Lower leg skin (tissue), 4 donors: Measurements from ENCODE around the gene DYNC1I1. TPM values are rescaled to one million over a fixed set of nuclear protein-coding genes. Genes with fewer than 3 reads are reported as not detected.

Experiments used
- DNase-seq, 2 donors: peaks; one replicate each; pipeline ENCODE4 v3.0.0-alpha.2; 2019; ENCODE audit warnings: low spot score in 2 of 2
- H3K4me3 ChIP-seq: fragments of 200-600 bp; sonication (generic); 2 replicates; pipeline ENCODE4 v1.5.1; 2017; ENCODE audit warnings: mild to moderate bottlenecking, low read depth; ENCODE audit not compliant: poor library complexity, severe bottlenecking
- POLR2A ChIP-seq, 2 donors: fragments of 450-650 bp; IDR thresholded peaks; one replicate each; pipeline ENCODE4 v1.6.1; 2016 to 2017; ENCODE audit warnings: antibody characterized with exemption in 2 of 2, mild to moderate bottlenecking in 1 of 2, moderate library complexity in 1 of 2
- WGBS, 2 donors: methylation state at CpG; one replicate each; pipeline ENCODE4 v1.1.5; 2018; 5-methylcytosine and 5-hydroxymethylcytosine counted together
- intact Hi-C: fragments of 100-400 bp; cut with DNase I; formaldehyde crosslinking; loops from one replicate; pipeline ENCODE4 v1.15.0; 2023; ENCODE audit warnings: low total_unique reads
- total RNA-seq, 4 donors: library from RNA; depleted of rRNA; stranded (reverse); fragments of >200 nt; gene quantifications; one replicate each; pipeline ENCODE4 v1.1.0, GENCODE V29; 2016
- TF ChIP-seq, protein P1 (sequence below), 3 donors: fragments of 450-650 bp; IDR thresholded peaks; one replicate each; pipeline ENCODE4 v1.5.1; 2016; ENCODE audit warnings: antibody characterized with exemption in 3 of 3, mild to moderate bottlenecking in 3 of 3, moderate library complexity in 2 of 3

DYNC1I1 gene
- total RNA-seq, 4 donors from 2014 or later, result 0.97 to 7.6 (median 3.7) TPM

DNA sequence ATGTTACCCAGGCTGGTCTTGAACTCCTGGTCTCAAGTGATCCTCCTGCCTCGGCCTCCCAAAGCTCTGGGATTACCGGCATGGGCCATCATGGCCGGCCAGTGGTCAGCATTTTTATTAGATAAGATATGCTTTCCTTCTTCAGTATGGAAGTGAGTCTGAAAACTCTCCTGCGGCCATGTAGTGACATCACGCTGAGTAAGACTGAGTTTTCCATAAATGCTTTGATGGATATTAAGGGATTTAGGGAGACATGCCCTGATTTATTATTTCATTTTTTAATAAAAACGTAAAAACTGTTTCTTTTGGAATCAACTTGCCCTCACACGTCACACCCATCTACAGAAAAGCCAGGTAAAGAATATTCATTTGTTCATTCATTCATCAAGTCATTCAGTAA, 48.4 kb downstream of the DYNC1I1 start:
- intact Hi-C loops, result no loop called here
- TF ChIP-seq, protein P1, sequence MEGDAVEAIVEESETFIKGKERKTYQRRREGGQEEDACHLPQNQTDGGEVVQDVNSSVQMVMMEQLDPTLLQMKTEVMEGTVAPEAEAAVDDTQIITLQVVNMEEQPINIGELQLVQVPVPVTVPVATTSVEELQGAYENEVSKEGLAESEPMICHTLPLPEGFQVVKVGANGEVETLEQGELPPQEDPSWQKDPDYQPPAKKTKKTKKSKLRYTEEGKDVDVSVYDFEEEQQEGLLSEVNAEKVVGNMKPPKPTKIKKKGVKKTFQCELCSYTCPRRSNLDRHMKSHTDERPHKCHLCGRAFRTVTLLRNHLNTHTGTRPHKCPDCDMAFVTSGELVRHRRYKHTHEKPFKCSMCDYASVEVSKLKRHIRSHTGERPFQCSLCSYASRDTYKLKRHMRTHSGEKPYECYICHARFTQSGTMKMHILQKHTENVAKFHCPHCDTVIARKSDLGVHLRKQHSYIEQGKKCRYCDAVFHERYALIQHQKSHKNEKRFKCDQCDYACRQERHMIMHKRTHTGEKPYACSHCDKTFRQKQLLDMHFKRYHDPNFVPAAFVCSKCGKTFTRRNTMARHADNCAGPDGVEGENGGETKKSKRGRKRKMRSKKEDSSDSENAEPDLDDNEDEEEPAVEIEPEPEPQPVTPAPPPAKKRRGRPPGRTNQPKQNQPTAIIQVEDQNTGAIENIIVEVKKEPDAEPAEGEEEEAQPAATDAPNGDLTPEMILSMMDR (IDR thresholded peaks at IDR 0.05), result no peak
- TF ChIP-seq POLR2A (IDR thresholded peaks at IDR 0.05), result no peak
- no peak overlapping the region for H3K4me3 ChIP-seq
- DNase-seq, result no peak
- WGBS, 2 donors, result 76 to 86% methylated on average over 7 of the region's 7 CpGs

DNA sequence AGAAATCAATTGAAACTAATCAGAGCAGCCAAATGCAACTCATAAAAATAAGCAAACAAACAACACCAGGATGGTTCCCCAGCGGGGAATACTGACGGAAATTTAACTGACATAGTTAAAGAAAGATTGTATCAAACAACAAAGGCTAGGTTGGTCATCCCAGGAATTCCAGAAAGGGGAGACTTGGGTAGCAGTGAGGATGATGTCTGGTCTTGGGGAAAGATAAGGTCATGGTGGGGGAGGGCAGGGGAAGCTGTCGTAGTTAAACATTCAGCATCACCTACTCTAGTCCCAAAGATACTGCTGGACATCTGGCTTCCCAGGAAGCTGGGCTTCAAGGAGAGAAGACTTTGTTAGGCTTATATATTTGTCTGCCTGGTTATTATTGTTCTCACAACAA, 50.4 kb downstream of the DYNC1I1 start:
- H3K4me3 ChIP-seq, result no peak overlapping the region
- 89 to 94% methylated on average over 3 of the region's 3 CpGs for WGBS, 2 donors
- DNase-seq, result no peak
- TF ChIP-seq, protein P1 (IDR thresholded peaks at IDR 0.05), result no peak
- no peak for TF ChIP-seq POLR2A (IDR thresholded peaks at IDR 0.05)
- intact Hi-C loops, result no loop called here

DNA sequence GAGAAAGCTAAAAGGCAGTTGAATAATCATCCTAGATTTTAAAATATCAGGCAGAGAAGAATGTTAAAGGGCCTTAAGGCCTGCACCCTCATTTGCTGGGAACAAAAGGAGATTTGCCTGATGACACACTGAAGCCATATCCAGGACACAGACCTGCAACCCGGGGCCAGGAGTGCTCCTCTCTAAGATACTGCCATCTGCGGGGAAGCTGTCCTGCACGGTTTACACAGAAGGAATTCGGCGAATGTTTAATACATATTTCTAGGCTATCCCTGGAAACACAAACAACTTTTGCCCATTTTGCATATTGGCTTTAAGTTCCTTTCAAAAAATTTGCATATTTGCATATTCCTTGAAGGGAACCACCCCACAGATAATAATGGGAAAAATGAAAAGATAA, 52.3 kb downstream of the DYNC1I1 start:
- TF ChIP-seq, protein P1 (IDR thresholded peaks at IDR 0.05), result no peak
- no peak for TF ChIP-seq POLR2A (IDR thresholded peaks at IDR 0.05)
- no peak overlapping the region for H3K4me3 ChIP-seq
- 83 to 85% methylated on average over 5 of the region's 5 CpGs for WGBS, 2 donors
- no peak for DNase-seq
- intact Hi-C loops, result no loop called here

DNA sequence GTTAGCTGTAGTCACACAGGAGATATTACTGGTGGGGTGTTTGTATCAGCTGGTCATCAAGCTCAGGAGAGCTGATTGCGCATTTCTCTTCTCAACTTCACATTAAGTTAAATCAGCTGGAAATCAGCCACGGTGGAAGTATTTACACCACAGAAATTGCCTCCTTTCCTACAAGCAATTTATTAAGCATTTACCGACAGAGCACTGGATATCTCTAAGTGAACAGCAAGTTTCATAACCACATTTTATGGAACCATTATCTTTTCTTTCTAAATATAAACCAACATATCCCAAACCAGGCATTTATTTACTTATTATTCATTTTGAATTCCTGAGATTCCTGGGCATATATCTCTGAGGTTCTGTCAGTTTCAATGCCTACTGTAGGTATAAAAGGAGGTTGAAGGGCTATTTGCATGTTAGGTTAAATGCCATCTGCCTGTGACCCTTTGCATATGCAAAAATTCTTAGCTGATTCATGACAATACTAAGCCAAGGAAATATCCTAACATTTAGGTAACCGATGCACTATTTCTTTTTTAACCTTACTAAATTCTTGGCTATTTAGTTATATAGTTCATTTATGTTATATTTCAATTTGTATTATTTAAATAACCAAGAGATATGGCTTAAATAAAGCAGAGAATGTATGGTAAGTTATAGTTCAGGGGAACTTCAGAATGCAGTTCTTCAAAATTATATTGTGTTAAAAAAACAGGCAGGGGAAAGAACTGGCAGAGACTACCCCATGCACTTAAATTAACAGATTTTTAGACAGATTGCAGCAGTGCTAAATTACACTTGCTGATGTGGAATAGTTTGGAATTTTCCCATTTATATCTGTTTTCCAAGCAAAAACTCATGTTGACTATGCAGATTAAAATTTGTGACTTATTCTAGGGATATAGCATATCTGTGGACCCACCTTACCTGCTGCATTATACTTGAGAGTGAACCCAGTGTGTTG, 56.8 kb downstream of the DYNC1I1 start:
- TF ChIP-seq, protein P1 (IDR thresholded peaks at IDR 0.05), result no peak
- no peak for TF ChIP-seq POLR2A (IDR thresholded peaks at IDR 0.05)
- WGBS, 2 donors, result 66 to 68% methylated on average over 4 of the region's 4 CpGs
- no peak for DNase-seq
- intact Hi-C loops, result no loop called here
- H3K4me3 ChIP-seq, result no peak overlapping the region

DNA sequence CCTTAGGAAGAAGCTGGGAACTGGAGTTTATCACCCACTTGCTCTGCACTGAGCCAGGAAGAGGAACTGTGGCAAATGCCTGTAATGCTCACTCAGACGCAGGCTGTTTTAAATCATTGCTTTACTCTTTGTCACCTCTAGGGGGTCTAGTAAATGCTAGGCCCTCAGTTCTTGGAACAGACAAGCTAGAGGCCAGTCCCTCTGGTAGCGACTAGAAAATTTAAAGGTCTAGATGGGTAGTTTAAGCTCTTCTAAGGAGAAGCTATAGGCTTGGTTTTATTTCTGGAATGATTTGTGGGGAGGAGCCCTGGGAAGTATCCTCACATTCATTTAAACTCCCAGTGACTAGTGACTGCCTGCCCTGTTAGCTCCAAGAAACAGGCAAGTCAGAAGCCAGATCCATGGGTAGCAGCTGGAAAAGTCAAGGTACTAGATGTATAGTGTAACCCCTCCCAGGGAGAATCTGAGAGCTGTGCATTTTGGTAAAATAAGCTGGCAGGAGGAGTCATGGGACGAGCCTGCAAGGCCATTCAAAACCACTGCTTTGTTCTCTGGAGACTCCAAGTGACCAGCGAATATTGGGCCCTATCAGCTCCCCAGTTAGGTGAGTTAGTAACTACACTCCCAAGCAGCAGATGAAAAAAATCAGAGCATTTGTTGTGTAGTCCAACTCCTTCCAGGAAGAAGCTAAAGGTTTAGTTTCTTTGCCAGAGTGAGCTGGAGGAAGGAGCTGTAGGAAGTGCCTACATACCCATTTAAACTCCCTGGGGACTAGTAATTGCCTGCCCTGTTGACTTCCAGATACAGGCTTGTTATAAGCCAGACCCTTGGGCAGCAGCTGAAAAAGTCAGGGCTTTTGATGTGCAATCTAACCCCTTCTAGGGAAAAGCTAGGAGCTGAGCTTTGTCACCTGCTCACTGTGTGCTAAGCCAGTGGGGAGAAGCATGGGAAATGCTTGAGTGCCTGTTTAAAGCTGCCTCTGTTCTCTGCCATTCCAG, 68.9 kb downstream of the DYNC1I1 start:
- TF ChIP-seq POLR2A (IDR thresholded peaks at IDR 0.05), result no peak
- TF ChIP-seq, protein P1 (IDR thresholded peaks at IDR 0.05), result no peak
- H3K4me3 ChIP-seq, result no peak overlapping the region
- DNase-seq, result no peak
- intact Hi-C loops, result no loop called here
- 70 to 80% methylated on average over 4 of the region's 4 CpGs for WGBS, 2 donors
